ENCODE measurements around the gene TMEM125.

DNA sequence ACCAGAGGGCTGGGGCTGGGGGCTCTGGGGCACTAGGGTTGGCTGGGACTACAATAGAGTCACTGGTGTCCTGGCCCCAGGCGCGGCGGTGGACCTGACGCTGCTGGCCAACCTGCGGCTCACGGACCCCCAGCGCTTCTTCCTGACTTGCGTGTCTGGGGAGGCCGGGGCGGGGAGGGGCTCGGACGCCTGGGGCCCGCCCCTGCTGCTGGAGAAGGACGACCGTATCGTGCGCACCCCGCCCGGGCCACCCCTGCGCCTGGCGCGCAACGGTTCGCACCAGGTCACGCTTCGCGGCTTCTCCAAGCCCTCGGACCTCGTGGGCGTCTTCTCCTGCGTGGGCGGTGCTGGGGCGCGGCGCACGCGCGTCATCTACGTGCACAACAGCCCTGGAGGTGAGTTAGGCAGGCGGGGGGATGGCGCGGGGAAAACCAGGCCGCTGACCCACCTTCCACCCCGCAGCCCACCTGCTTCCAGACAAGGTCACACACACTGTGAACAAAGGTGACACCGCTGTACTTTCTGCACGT is 35.1 kb downstream of the TMEM125 start:
- TF ChIP-seq EZH2phosphoT487 (conservative IDR thresholded peaks at IDR 0.05; ENCODE audit: low read length): no peak
- TF ChIP-seq, protein P1, sequence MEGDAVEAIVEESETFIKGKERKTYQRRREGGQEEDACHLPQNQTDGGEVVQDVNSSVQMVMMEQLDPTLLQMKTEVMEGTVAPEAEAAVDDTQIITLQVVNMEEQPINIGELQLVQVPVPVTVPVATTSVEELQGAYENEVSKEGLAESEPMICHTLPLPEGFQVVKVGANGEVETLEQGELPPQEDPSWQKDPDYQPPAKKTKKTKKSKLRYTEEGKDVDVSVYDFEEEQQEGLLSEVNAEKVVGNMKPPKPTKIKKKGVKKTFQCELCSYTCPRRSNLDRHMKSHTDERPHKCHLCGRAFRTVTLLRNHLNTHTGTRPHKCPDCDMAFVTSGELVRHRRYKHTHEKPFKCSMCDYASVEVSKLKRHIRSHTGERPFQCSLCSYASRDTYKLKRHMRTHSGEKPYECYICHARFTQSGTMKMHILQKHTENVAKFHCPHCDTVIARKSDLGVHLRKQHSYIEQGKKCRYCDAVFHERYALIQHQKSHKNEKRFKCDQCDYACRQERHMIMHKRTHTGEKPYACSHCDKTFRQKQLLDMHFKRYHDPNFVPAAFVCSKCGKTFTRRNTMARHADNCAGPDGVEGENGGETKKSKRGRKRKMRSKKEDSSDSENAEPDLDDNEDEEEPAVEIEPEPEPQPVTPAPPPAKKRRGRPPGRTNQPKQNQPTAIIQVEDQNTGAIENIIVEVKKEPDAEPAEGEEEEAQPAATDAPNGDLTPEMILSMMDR (IDR thresholded peaks at IDR 0.05; ENCODE audit: insufficient read depth, low read length, poor library complexity, severe bottlenecking): no peak

All from SU-DHL-6 (cell line).